Activated effector memory CD4-positive, alpha-beta T cell treated with Interleukin-2 at 50 U/mL for 16 hours (primary cell): ENCODE measurements around the gene KLC3.

Experiments used
- DNase-seq: peaks from one replicate; pipeline ENCODE4 v3.0.0-alpha.2; 2020

The KLC3 gene

GRCh38 chr19:45349430-45349941, 8.9 kb downstream of the KLC3 start:
- no peak for DNase-seq

GRCh38 chr19:45350477-45351058, 10.0 kb downstream of the KLC3 start:
- no peak for DNase-seq

GRCh38 chr19:45351401-45351952, 10.9 kb downstream of the KLC3 start:
- DNase-seq = no peak

GRCh38 chr19:45352062-45352461, 11.5 kb downstream of the KLC3 start:
- DNase-seq = no peak

- DNase-seq = no peak
Measured at GRCh38 chr19:45352471-45352870, 11.9 kb downstream of the KLC3 start.

GRCh38 chr19:45352914-45353796, 12.6 kb downstream of the KLC3 start:
- DNase-seq = no peak

GRCh38 chr19:45354241-45354842, 13.8 kb downstream of the KLC3 start:
- no peak for DNase-seq

- no peak for DNase-seq
Measured at GRCh38 chr19:45355402-45355801, 14.9 kb downstream of the KLC3 start.

- no peak for DNase-seq
Measured at GRCh38 chr19:45355910-45356309, 15.4 kb downstream of the KLC3 start.

- no peak for DNase-seq
Measured at GRCh38 chr19:45356760-45357444, 16.4 kb downstream of the KLC3 start.

GRCh38 chr19:45357445-45357783, 16.9 kb downstream of the KLC3 start:
- no peak for DNase-seq

- DNase-seq = no peak
Measured at GRCh38 chr19:45358213-45358792, 17.8 kb downstream of the KLC3 start.

- no peak for DNase-seq
Measured at GRCh38 chr19:45361608-45362007, 21.1 kb downstream of the KLC3 start.

GRCh38 chr19:45362291-45362690, 21.7 kb downstream of the KLC3 start:
- DNase-seq = no peak

GRCh38 chr19:45363861-45364459, 23.4 kb downstream of the KLC3 start:
- no peak for DNase-seq

- no peak for DNase-seq
Measured at GRCh38 chr19:45364696-45365095, 24.1 kb downstream of the KLC3 start.

GRCh38 chr19:45368127-45368526, 27.6 kb downstream of the KLC3 start:
- DNase-seq = no peak

GRCh38 chr19:45368737-45369340, 28.3 kb downstream of the KLC3 start:
- DNase-seq = no peak

- peak; percentile 99 for DNase-seq
Measured at GRCh38 chr19:45370410-45371204, 30.1 kb downstream of the KLC3 start, which contains the start of gene ERCC2. ERCC2 (minus strand) TSS chr19:45370573; CDS start chr19:45370540, 33 bp downstream.

GRCh38 chr19:45376045-45376724, 35.6 kb downstream of the KLC3 start:
- no peak for DNase-seq
